Activated CD4-positive, CD25-positive, alpha-beta regulatory T cell treated with anti-CD3 and anti-CD28 coated beads, Interleukin-2, amount 50 U/mL, for 24 hours (primary cell): ENCODE results near the gene MMEL1.

Experiments
- ATAC-seq, 2 donors: fragments of 150-1000 bp; cut with Tn5 transposase; one replicate each; pipeline ENCODE4 v1.10.0; 2021; ENCODE audit warnings: mild to moderate bottlenecking in 1 of 2, moderate library complexity in 1 of 2

Gene MMEL1

GRCh38 chr1:2568187-2568816 is 64.5 kb downstream of the MMEL1 start:
- peak in 1 of 2 donors; percentile 21 for ATAC-seq

GRCh38 chr1:2567083-2567679 is 65.6 kb downstream of the MMEL1 start:
- ATAC-seq, result no peak

- no peak for ATAC-seq
Measured at GRCh38 chr1:2566101-2567045, 66.4 kb downstream of the MMEL1 start.

- no peak for ATAC-seq
Measured at GRCh38 chr1:2564815-2565374, 67.9 kb downstream of the MMEL1 start.

GRCh38 chr1:2564006-2564814 is 68.6 kb downstream of the MMEL1 start:
- ATAC-seq, result no peak

- no peak for ATAC-seq
Measured at GRCh38 chr1:2563205-2563604, 69.6 kb downstream of the MMEL1 start.

- ATAC-seq, result peak; percentile 35 to 58
Measured at GRCh38 chr1:2561898-2562895, 70.6 kb downstream of the MMEL1 start.

- no peak for ATAC-seq
Measured at GRCh38 chr1:2561446-2561845, 71.4 kb downstream of the MMEL1 start.

GRCh38 chr1:2560299-2561073 is 72.3 kb downstream of the MMEL1 start:
- ATAC-seq, result no peak

GRCh38 chr1:2559509-2560298 is 73.1 kb downstream of the MMEL1 start:
- no peak for ATAC-seq

GRCh38 chr1:2558861-2559260 is 74.0 kb downstream of the MMEL1 start:
- ATAC-seq, result no peak

GRCh38 chr1:2558420-2558819 is 74.4 kb downstream of the MMEL1 start:
- no peak for ATAC-seq

- no peak for ATAC-seq
Measured at GRCh38 chr1:2557482-2558400, 75.1 kb downstream of the MMEL1 start.

GRCh38 chr1:2556678-2557481 is 75.9 kb downstream of the MMEL1 start:
- peak; percentile 2 to 7 for ATAC-seq

GRCh38 chr1:2556277-2556677 is 76.5 kb downstream of the MMEL1 start, which contains the start of gene TNFRSF14:
Gene TNFRSF14 (plus strand): TSS chr1:2556371. CDS start chr1:2556665, 294 bp downstream.
- ATAC-seq, result peak; percentile 81 to 84

- peak; percentile 64 to 66 for ATAC-seq
Measured at GRCh38 chr1:2555634-2556276, 77.1 kb downstream of the MMEL1 start.
